HG03103 (cell line): ENCODE results near the gene LRRC4C.
"Not testable (repeated sequence)": the region's sequence is repeated elsewhere in the genome, so short reads cannot be mapped to it uniquely, and the experiment has no call there.

Experiments
- ATAC-seq: cut with Tn5 transposase; IDR thresholded peaks from one replicate; pipeline ENCODE4 v1.9.1; 2021; ENCODE audit warnings: low read depth; ENCODE audit not compliant: unreplicated experiment

Gene LRRC4C

GRCh38 chr11:41045266-41045665 lies 414.2 kb downstream of the LRRC4C start:
- no peak for ATAC-seq

GRCh38 chr11:41044747-41045146 lies 414.7 kb downstream of the LRRC4C start:
- ATAC-seq: no peak

GRCh38 chr11:41042688-41043087 lies 416.8 kb downstream of the LRRC4C start:
- ATAC-seq: no peak

- ATAC-seq: no peak
Measured at GRCh38 chr11:41040474-41040873, 419.0 kb downstream of the LRRC4C start.

- ATAC-seq: no peak
Measured at GRCh38 chr11:41039592-41039991, 419.9 kb downstream of the LRRC4C start.

GRCh38 chr11:41031551-41032060 lies 427.8 kb downstream of the LRRC4C start:
- no peak for ATAC-seq

GRCh38 chr11:41020259-41020658 lies 439.2 kb downstream of the LRRC4C start:
- no peak for ATAC-seq

- ATAC-seq: not testable (repeated sequence)
Measured at GRCh38 chr11:41019666-41020065, 439.8 kb downstream of the LRRC4C start.

- ATAC-seq: no peak
Measured at GRCh38 chr11:41018224-41018623, 441.2 kb downstream of the LRRC4C start.

GRCh38 chr11:41010361-41011050 lies 448.9 kb downstream of the LRRC4C start:
- ATAC-seq: no peak

- no peak for ATAC-seq
Measured at GRCh38 chr11:41005986-41006385, 453.5 kb downstream of the LRRC4C start.

- no peak for ATAC-seq
Measured at GRCh38 chr11:41003339-41004282, 455.8 kb downstream of the LRRC4C start.

- no peak for ATAC-seq
Measured at GRCh38 chr11:40998920-40999319, 460.5 kb downstream of the LRRC4C start.

- ATAC-seq: no peak
Measured at GRCh38 chr11:40987776-40988435, 471.5 kb downstream of the LRRC4C start.

- no peak for ATAC-seq
Measured at GRCh38 chr11:40986320-40986719, 473.1 kb downstream of the LRRC4C start.

GRCh38 chr11:40975076-40975475 lies 484.4 kb downstream of the LRRC4C start:
- no peak for ATAC-seq

GRCh38 chr11:40974186-40974795 lies 485.2 kb downstream of the LRRC4C start:
- no peak for ATAC-seq

GRCh38 chr11:40958707-40959106 lies 500.7 kb downstream of the LRRC4C start:
- no peak for ATAC-seq

GRCh38 chr11:40952479-40952878 lies 507.0 kb downstream of the LRRC4C start:
- no peak for ATAC-seq

- ATAC-seq: no peak
Measured at GRCh38 chr11:40938002-40938401, 521.5 kb downstream of the LRRC4C start.

- ATAC-seq: no peak
Measured at GRCh38 chr11:40924915-40925314, 534.5 kb downstream of the LRRC4C start.
